ENCODE data around the gene AFAP1L1.

AFAP1L1 gene

GRCh38 chr5:149381986-149382338, 110.3 kb downstream of the AFAP1L1 start:
- POLR2A ChIA-PET: interaction anchor here (0.6 to 4.3 kb wide), 5 partner anchors 26 to 52 kb away, joined by 3 to 19 read pairs (median 4); no protein-coding TSS in a partner anchor

GRCh38 chr5:149382517-149383220, 111.0 kb downstream of the AFAP1L1 start:
- no peak for DNase-seq (ENCODE audit: low read depth, low spot score)
- no peak overlapping the region for H3K4me3 ChIP-seq (ENCODE audit: low read depth, low read length)
- no peak for TF ChIP-seq CTCF (IDR thresholded peaks at IDR 0.05; ENCODE audit: insufficient read depth, low read length, missing control alignments)
- POLR2A ChIA-PET: interaction anchor here (0.6 to 4.3 kb wide), 6 partner anchors 22 to 52 kb away, joined by 3 to 19 read pairs (median 4); no protein-coding TSS in a partner anchor
- CTCF ChIA-PET: interaction anchor here (0.9 to 21.8 kb wide), 25 partner anchors 7 to 236 kb away, joined by 3 to 737 read pairs (median 6); partner anchors contain the start of gene PCYOX1L

More at GRCh38 chr5:149381986-149382338, 110.3 kb downstream of the AFAP1L1 start:
- CTCF ChIA-PET: interaction anchor here (0.9 to 21.8 kb wide), 30 partner anchors 8 to 236 kb away, joined by 3 to 737 read pairs (median 6); partner anchors contain the start of genes CSNK1A1 and PCYOX1L
- TF ChIP-seq CTCF (IDR thresholded peaks at IDR 0.05; ENCODE audit: insufficient read depth, low read length, missing control alignments): peak; percentile 95
- no peak for DNase-seq (ENCODE audit: low read depth, low spot score)
- H3K4me3 ChIP-seq (ENCODE audit: low read depth, low read length): peak overlapping the region; percentile 18

- CTCF ChIA-PET: interaction anchor here (0.9 to 21.8 kb wide), 9 partner anchors 11 to 176 kb away, joined by 3 to 737 read pairs (median 28); no protein-coding TSS in a partner anchor
- DNase-seq (ENCODE audit: low read depth, low spot score): no peak
- no peak for TF ChIP-seq CTCF (IDR thresholded peaks at IDR 0.05; ENCODE audit: insufficient read depth, low read length, missing control alignments)
- H3K4me3 ChIP-seq (ENCODE audit: low read depth, low read length): no peak overlapping the region
- POLR2A ChIA-PET: interaction anchor here (0.7 kb wide), 1 partner anchor 23 kb away, joined by 4 read pairs; no protein-coding TSS in a partner anchor
Measured at GRCh38 chr5:149383399-149383798, 111.7 kb downstream of the AFAP1L1 start.

GRCh38 chr5:149386166-149386565, 114.5 kb downstream of the AFAP1L1 start:
- no peak overlapping the region for H3K4me3 ChIP-seq (ENCODE audit: low read depth, low read length)
- DNase-seq (ENCODE audit: low read depth, low spot score): no peak
- no peak for TF ChIP-seq CTCF (IDR thresholded peaks at IDR 0.05; ENCODE audit: insufficient read depth, low read length, missing control alignments)
- POLR2A ChIA-PET: interaction anchor here (0.6 to 4.4 kb wide), 5 partner anchors 11 to 48 kb away, joined by 4 to 36 read pairs (median 5); no protein-coding TSS in a partner anchor
- CTCF ChIA-PET: interaction anchor here (0.9 to 21.8 kb wide), 11 partner anchors 9 to 232 kb away, joined by 3 to 737 read pairs (median 8); no protein-coding TSS in a partner anchor

- ChIA-PET CTCF (interaction anchor here (1.2 to 21.8 kb wide), 8 partner anchors 8 to 178 kb away, joined by 3 to 737 read pairs (median 10); no protein-coding TSS in a partner anchor), POLR2A (interaction anchor here (1.0 to 4.4 kb wide), 7 partner anchors 17 to 47 kb away, joined by 3 to 36 read pairs (median 5); no protein-coding TSS in a partner anchor)
- no peak for DNase-seq (ENCODE audit: low read depth, low spot score)
- TF ChIP-seq CTCF (IDR thresholded peaks at IDR 0.05; ENCODE audit: insufficient read depth, low read length, missing control alignments): no peak
- H3K4me3 ChIP-seq (ENCODE audit: low read depth, low read length): no peak overlapping the region
Measured at GRCh38 chr5:149387081-149387631, 115.5 kb downstream of the AFAP1L1 start.

All from AG04449 (cell line).